GM19238 (cell line): ENCODE measurements around the gene REV1.
A peak's percentile ranks its signal among the peaks of the same experiment; 100 is the strongest.
"Not testable (repeated sequence)": the region's sequence is repeated elsewhere in the genome, so short reads cannot be mapped to it uniquely, and the experiment has no call there.

Source experiments
- DNase-seq: peaks from one replicate; pipeline ENCODE4 v3.0.0; 2011; ENCODE audit warnings: low spot score; ENCODE audit not compliant: insufficient read length

Gene REV1

GRCh38 chr2:99404039-99404796 lies 85.6 kb downstream of the REV1 start:
- DNase-seq = no peak

GRCh38 chr2:99403524-99403923 lies 86.3 kb downstream of the REV1 start:
- DNase-seq = no peak

- no peak for DNase-seq
Observed at GRCh38 chr2:99403084-99403483, 86.7 kb downstream of the REV1 start.

- DNase-seq = no peak
Observed at GRCh38 chr2:99401841-99402240, 88.0 kb downstream of the REV1 start.

- DNase-seq = no peak
Observed at GRCh38 chr2:99399795-99400194, 90.0 kb downstream of the REV1 start.

GRCh38 chr2:99399063-99399462 lies 90.8 kb downstream of the REV1 start:
- DNase-seq = no peak

GRCh38 chr2:99398303-99398702 lies 91.5 kb downstream of the REV1 start:
- DNase-seq = no peak

GRCh38 chr2:99397266-99397920 lies 92.4 kb downstream of the REV1 start:
- DNase-seq = no peak

- no peak for DNase-seq
Observed at GRCh38 chr2:99395589-99396130, 94.2 kb downstream of the REV1 start.

GRCh38 chr2:99389946-99390345 lies 99.9 kb downstream of the REV1 start:
- no peak for DNase-seq

GRCh38 chr2:99389371-99389770 lies 100.4 kb downstream of the REV1 start:
- no peak for DNase-seq

- DNase-seq = no peak
Observed at GRCh38 chr2:99388892-99389291, 100.9 kb downstream of the REV1 start.

GRCh38 chr2:99386011-99386410 lies 103.8 kb downstream of the REV1 start:
- DNase-seq = no peak

GRCh38 chr2:99382143-99382542 lies 107.7 kb downstream of the REV1 start:
- no peak for DNase-seq

- peak; percentile 3 for DNase-seq
Observed at GRCh38 chr2:99380376-99381010, 109.3 kb downstream of the REV1 start.

- no peak for DNase-seq
Observed at GRCh38 chr2:99377879-99378278, 111.9 kb downstream of the REV1 start.

- DNase-seq = no peak
Observed at GRCh38 chr2:99376254-99376864, 113.5 kb downstream of the REV1 start.

- no peak for DNase-seq
Observed at GRCh38 chr2:99374747-99375146, 115.1 kb downstream of the REV1 start.

- DNase-seq = no peak
Observed at GRCh38 chr2:99373144-99373543, 116.7 kb downstream of the REV1 start.

- not testable (repeated sequence) for DNase-seq
Observed at GRCh38 chr2:99368854-99369253, 121.0 kb downstream of the REV1 start.

- no peak for DNase-seq
Observed at GRCh38 chr2:99365661-99366060, 124.2 kb downstream of the REV1 start.

GRCh38 chr2:99356853-99357252 lies 133.0 kb downstream of the REV1 start:
- DNase-seq = no peak
